H1 (cell line): ENCODE results near the gene MYO15A. TPM values are rescaled to one million over a fixed set of nuclear protein-coding genes. Genes with fewer than 3 reads are reported as not detected.

Experiments
- CTCF ChIA-PET: fragments of 300-600 bp; sonication (Branson Sonifier 250); formaldehyde crosslinking; loops from one replicate; lab custom pipeline; 2021; ENCODE audit not compliant: partially characterized antibody; lab: Charles Lee
- POLR2A ChIA-PET: fragments of 300-600 bp; sonication (Branson Sonifier 250); formaldehyde crosslinking; loops from one replicate; lab custom pipeline; 2021; ENCODE audit warnings: inconsistent platforms; ENCODE audit not compliant: partially characterized antibody; lab: Charles Lee
- DNase-seq, 2 experiments: peaks; one replicate each; pipeline versions ENCODE4 v3.0.0 to v3.0.0-alpha.2; 2010 to 2022; ENCODE audit warnings: low spot score in 2 of 2, low read depth in 1 of 2, mixed read lengths in 1 of 2
- FAIRE-seq: peaks from 2 replicates; lab custom pipeline; 2011; peaks lifted over from hg19 to GRCh38; lab: Jason Lieb, UNC
- H2AFZ ChIP-seq: 2 replicates; pipeline ENCODE4 v1.8.1; 2012; ENCODE audit warnings: low read length, inconsistent platforms
- H2AK5ac ChIP-seq: 2 replicates; pipeline ENCODE4 v1.6.1; 2013; ENCODE audit warnings: low read depth, low read length
- H2BK120ac ChIP-seq: replicated peaks from 2 replicates; pipeline ENCODE3; 2013; ENCODE audit warnings: low read depth, low read length, inconsistent platforms
- H2BK12ac ChIP-seq: 2 replicates; pipeline ENCODE4 v1.6.1; 2013; ENCODE audit warnings: low read depth, low read length
- H2BK15ac ChIP-seq: 2 replicates; pipeline ENCODE4 v1.6.1; 2013; ENCODE audit warnings: low read length
- H2BK20ac ChIP-seq: 2 replicates; pipeline ENCODE4 v1.6.1; 2013; ENCODE audit warnings: low read length
- H2BK5ac ChIP-seq: 2 replicates; pipeline ENCODE4 v1.6.1; 2013; ENCODE audit warnings: low read depth, low read length
- H3K14ac ChIP-seq: 2 replicates; pipeline ENCODE4 v1.6.1; 2013; ENCODE audit warnings: inconsistent platforms; ENCODE audit not compliant: insufficient read length
- H3K18ac ChIP-seq: 2 replicates; pipeline ENCODE4 v1.6.1; 2013; ENCODE audit warnings: low read length; ENCODE audit errors: extremely low read depth
- H3K23ac ChIP-seq: 2 replicates; pipeline ENCODE4 v1.6.1; 2013; ENCODE audit warnings: inconsistent platforms; ENCODE audit not compliant: insufficient read length
- H3K23me2 ChIP-seq: 2 replicates; pipeline ENCODE4 v1.6.1; 2013; ENCODE audit warnings: low read depth, low read length
- H3K27ac ChIP-seq: 2 replicates; pipeline ENCODE4 v1.6.1; 2011; ENCODE audit warnings: low read depth, low read length, inconsistent platforms
- H3K27me3 ChIP-seq, 4 experiments: replicated peaks in 1 of 4; 1 replicate in 1 of 4; 2 replicates in 3 of 4; pipeline versions ENCODE4 v1.6.1 to v1.8.1; 2011 to 2013; ENCODE audit warnings: low read length in 3 of 4, mild to moderate bottlenecking in 3 of 4, inconsistent platforms in 2 of 4, mixed read lengths in 2 of 4, moderate library complexity in 1 of 4; ENCODE audit not compliant: control insufficient read depth in 3 of 4, insufficient read depth in 3 of 4; ENCODE audit errors: extremely low read depth in 1 of 4
- H3K36me3 ChIP-seq, 4 experiments: 2 replicates each; pipeline versions ENCODE4 v1.6.1 to v1.8.1; 2011 to 2013; ENCODE audit warnings: mild to moderate bottlenecking in 4 of 4, low read length in 3 of 4, moderate library complexity in 2 of 4, control low read depth in 1 of 4, inconsistent platforms in 1 of 4; ENCODE audit not compliant: insufficient read depth in 4 of 4, control insufficient read depth in 2 of 4
- H3K4ac ChIP-seq: replicated peaks from 2 replicates; pipeline ENCODE3; 2013; ENCODE audit warnings: low read length, low read depth, mixed read lengths, inconsistent platforms; ENCODE audit not compliant: insufficient read length
- H3K4me1 ChIP-seq, 4 experiments: replicated peaks in 1 of 4; 1 replicate in 1 of 4; 2 replicates in 3 of 4; pipeline versions ENCODE4 v1.6.1 to v1.8.1; 2011 to 2013; ENCODE audit warnings: low read length in 3 of 4, inconsistent platforms in 2 of 4, mixed read lengths in 1 of 4; ENCODE audit not compliant: insufficient read depth in 4 of 4, control insufficient read depth in 3 of 4
- H3K4me2 ChIP-seq, 2 experiments: 2 replicates each; pipeline versions ENCODE4 v1.6.1 to v1.8.1; 2011 to 2013; ENCODE audit warnings: low read depth in 2 of 2, low read length in 2 of 2, control low read depth in 1 of 2, inconsistent platforms in 1 of 2, mild to moderate bottlenecking in 1 of 2; ENCODE audit not compliant: insufficient read depth in 1 of 2
- H3K4me3 ChIP-seq, 4 experiments: fragments of 200-600, 300-600 bp in 1 of 4; sonication (generic), shearing (Covaris generic), sonication (Bioruptor Twin) in 1 of 4; 2 replicates each; pipeline versions ENCODE4 v1.5.1 to v1.8.1; 2011 to 2016; ENCODE audit warnings: low read length in 4 of 4, low read depth in 3 of 4, control low read depth in 2 of 4, inconsistent platforms in 2 of 4, mild to moderate bottlenecking in 2 of 4, mixed read lengths in 1 of 4, moderate library complexity in 1 of 4; ENCODE audit not compliant: insufficient read depth in 2 of 4; ENCODE audit errors: extremely low read depth in 1 of 4
- H3K56ac ChIP-seq: replicated peaks from 2 replicates; pipeline ENCODE3; 2013; ENCODE audit warnings: low read depth, mild to moderate bottlenecking, mixed read lengths, low read length, inconsistent platforms; ENCODE audit not compliant: insufficient read length
- H3K79me1 ChIP-seq: 2 replicates; pipeline ENCODE4 v1.6.1; 2013; ENCODE audit warnings: low read depth, low read length, control low read depth
- H3K79me2 ChIP-seq, 2 experiments: 2 replicates each; pipeline versions ENCODE4 v1.6.1 to v1.8.1; 2012 to 2013; ENCODE audit warnings: low read length in 2 of 2, mild to moderate bottlenecking in 2 of 2, inconsistent platforms in 1 of 2; ENCODE audit not compliant: insufficient read depth in 2 of 2, control insufficient read depth in 1 of 2
- H3K9ac ChIP-seq, 4 experiments: replicated peaks in 1 of 4; 1 replicate in 1 of 4; 2 replicates in 3 of 4; pipeline versions ENCODE4 v1.6.1 to v1.8.1; 2011 to 2013; ENCODE audit warnings: low read depth in 3 of 4, low read length in 3 of 4, control low read depth in 2 of 4, mild to moderate bottlenecking in 2 of 4, moderate library complexity in 2 of 4, inconsistent platforms in 1 of 4; ENCODE audit errors: extremely low read depth in 1 of 4
- H3K9me3 ChIP-seq, 2 experiments: 2 replicates each; pipeline versions ENCODE4 v1.6.1 to v1.8.1; 2012 to 2013; ENCODE audit warnings: mild to moderate bottlenecking in 2 of 2, moderate library complexity in 2 of 2, control low read depth in 1 of 2, inconsistent platforms in 1 of 2, low read depth in 1 of 2, low read length in 1 of 2, mixed read lengths in 1 of 2; ENCODE audit not compliant: insufficient read depth in 2 of 2
- H4K20me1 ChIP-seq, 2 experiments: replicated peaks in 1 of 2; 2 replicates each; pipeline versions ENCODE3 to v1.8.1; 2011 to 2013; ENCODE audit warnings: inconsistent platforms in 2 of 2, low read length in 2 of 2, mild to moderate bottlenecking in 1 of 2; ENCODE audit not compliant: insufficient read depth in 2 of 2, control insufficient read depth in 1 of 2
- H4K5ac ChIP-seq: 2 replicates; pipeline ENCODE4 v1.6.1; 2013; ENCODE audit warnings: low read length, low read depth, mixed read lengths, inconsistent platforms; ENCODE audit not compliant: insufficient read length
- H4K8ac ChIP-seq: 2 replicates; pipeline ENCODE4 v1.8.0; 2013; ENCODE audit warnings: mild to moderate bottlenecking, moderate library complexity, low read length, inconsistent platforms; ENCODE audit not compliant: insufficient read depth; ENCODE audit errors: extremely low read depth
- H4K91ac ChIP-seq: replicated peaks from 2 replicates; pipeline ENCODE3; 2013; ENCODE audit warnings: low read length, mixed read lengths, inconsistent platforms; ENCODE audit not compliant: insufficient read length
- CBX8 ChIP-seq: fragments of 300-800, 300-1000 bp; sonication (generic); IDR thresholded peaks from 2 replicates; pipeline ENCODE4 v1.7.1; 2016; ENCODE audit warnings: low read depth, low read length, borderline replicate concordance
- POLR2A ChIP-seq, 2 experiments: IDR thresholded peaks; 1 replicate in 1 of 2; 2 replicates in 1 of 2; pipeline ENCODE4 v1.6.1; 2011; ENCODE audit warnings: low read depth in 2 of 2, low read length in 2 of 2, mild to moderate bottlenecking in 2 of 2; ENCODE audit errors: control extremely low read depth in 1 of 2
- RAD21 ChIP-seq, 2 experiments: IDR thresholded peaks in 1 of 2; conservative IDR thresholded peaks in 1 of 2; 2 replicates each; pipeline ENCODE4 v1.6.1; 2011; ENCODE audit warnings: low read depth in 2 of 2, low read length in 2 of 2, improper control_type of control experiment in 1 of 2, inconsistent platforms in 1 of 2, mild to moderate bottlenecking in 1 of 2, moderate library complexity in 1 of 2
- RFX5 ChIP-seq: IDR thresholded peaks from 2 replicates; pipeline ENCODE4 v1.6.1; 2011; ENCODE audit warnings: low read depth, low read length, improper control_type of control experiment, borderline replicate concordance
- RXRA ChIP-seq: IDR thresholded peaks from 2 replicates; pipeline ENCODE4 v1.6.1; 2011; ENCODE audit warnings: low read depth, mild to moderate bottlenecking, low read length, moderate library complexity; ENCODE audit not compliant: insufficient read depth
- SAP30 ChIP-seq: fragments of 300-600 bp; sonication (generic); IDR thresholded peaks from 2 replicates; pipeline ENCODE4 v1.7.1; 2012; ENCODE audit warnings: low read length, moderate library complexity, mild to moderate bottlenecking, inconsistent platforms; ENCODE audit not compliant: insufficient read depth, insufficient replicate concordance
- SIN3A ChIP-seq, 2 experiments: IDR thresholded peaks in 1 of 2; conservative IDR thresholded peaks in 1 of 2; 2 replicates each; pipeline ENCODE4 v1.6.1; 2011 to 2012; ENCODE audit warnings: low read length in 2 of 2, improper control_type of control experiment in 1 of 2, low read depth in 1 of 2, mild to moderate bottlenecking in 1 of 2
- SP1 ChIP-seq: IDR thresholded peaks from 2 replicates; pipeline ENCODE4 v1.6.1; 2011; ENCODE audit warnings: low read depth, low read length
- SP2 ChIP-seq: IDR thresholded peaks from 2 replicates; pipeline ENCODE4 v1.6.1; 2012; ENCODE audit warnings: mild to moderate bottlenecking, low read length, inconsistent platforms
- SRF ChIP-seq: IDR thresholded peaks from 2 replicates; pipeline ENCODE4 v1.6.1; 2011; ENCODE audit warnings: mild to moderate bottlenecking, low read depth, low read length, moderate library complexity
- TAF1 ChIP-seq: IDR thresholded peaks from 2 replicates; pipeline ENCODE4 v1.6.1; 2011; ENCODE audit warnings: mild to moderate bottlenecking, low read depth, low read length
- WGBS, 2 experiments: shearing (Covaris generic) in 1 of 2; methylation state at CpG; one replicate each; pipeline versions ENCODE4 v1.1.6 to v1.1.7; 2013 to 2015; ENCODE audit warnings: low lambda C conversion rate in 2 of 2, mixed read lengths in 2 of 2, inconsistent platforms in 1 of 2, low coverage in 1 of 2, missing lambda C conversion rate in 1 of 2; ENCODE audit not compliant: insufficient replicate concordance in 2 of 2, insufficient coverage in 1 of 2, insufficient read length in 1 of 2; ENCODE audit errors: extremely low coverage in 1 of 2, missing lambda C conversion rate in 1 of 2; 5-methylcytosine and 5-hydroxymethylcytosine counted together
- polyA plus RNA-seq, 7 experiments: library from polyadenylated mRNA; depleted of rRNA in 3 of 7; stranded (reverse) in 5 of 7; unstranded in 2 of 7; fragments of >200 nt in 5 of 7; fragments of 200-250 nt in 2 of 7; gene quantifications; 1 replicate in 5 of 7; 2 replicates in 1 of 7; 4 replicates in 1 of 7; pipeline versions ENCODE4 v1.2.1 to v1.2.3, GENCODE V29; 2011 to 2013; ENCODE audit warnings: missing spikeins in 2 of 7, mixed read lengths in 2 of 7
- total RNA-seq: library from RNA; stranded (reverse); fragmentation: NEBNext Ultra II Directional; extraction: Animal tissue kit (Norgen Biotek cat#: 25700); gene quantifications from 2 replicates; pipeline ENCODE4 v1.2.1, GENCODE V29; 2021
- TF ChIP-seq, protein P1 (sequence below): IDR thresholded peaks from 2 replicates; pipeline ENCODE4 v1.6.1; 2012; ENCODE audit warnings: low read length, inconsistent platforms

MYO15A gene
- total and polyA plus RNA-seq, 2 of the 8 experiments (the other 6 are each of a cell fraction or from before 2014, with no cell fraction given), result 1.6 to 4.2 TPM

GRCh38 chr17:18177722-18178121 is 69.2 kb downstream of the MYO15A start:
- no peak overlapping the region for H3K4me2 ChIP-seq
- H3K18ac ChIP-seq, result no peak overlapping the region
- H3K27ac ChIP-seq, result no peak overlapping the region
- no peak overlapping the region; the same call in 1 of the 2 replicates for H4K8ac ChIP-seq
- CTCF ChIA-PET, result interaction anchor here (1.0 to 4.4 kb wide), 6 partner anchors 10 to 37 kb away, joined by 3 to 17 read pairs (median 4); no protein-coding TSS in a partner anchor
- no peaks in the 10 kb centered on the region for H3K79me1 ChIP-seq
- peaks cover 4% of the 10 kb centered on the region for H3K23me2 ChIP-seq
- H4K91ac ChIP-seq, result no peak overlapping the region
- H2BK12ac ChIP-seq, result no peak overlapping the region
- no peaks in the 10 kb centered on the region for H4K20me1 ChIP-seq
- H3K14ac ChIP-seq, result no peak overlapping the region
- H2AFZ ChIP-seq, result no peak overlapping the region
- 93% methylated on average over 8 of the region's 8 CpGs; no CpG with 5 or more reads in 1 of the 2 experiments for WGBS, 2 experiments
- peaks cover 0 to 4% (median 3%) of the 10 kb centered on the region in 4 experiments; a peak in 3 of 7 replicates for H3K4me1 ChIP-seq
- POLR2A ChIA-PET, result interaction anchor here (1.1 kb wide), 1 partner anchor 89 kb away, joined by 3 read pairs; no protein-coding TSS in a partner anchor
- H3K56ac ChIP-seq, result no peak overlapping the region
- no peak overlapping the region for H2AK5ac ChIP-seq
- H3K9ac ChIP-seq, result peak overlapping the region in 1 of 4 experiments; percentile 21; a peak in 1 of 7 replicates
- H3K4me3 ChIP-seq, result no peak overlapping the region
- FAIRE-seq, result no peak
- H3K27me3 ChIP-seq, result no peaks in the 10 kb centered on the region; a peak in 1 of 7 replicates
- no peak for DNase-seq
- H4K5ac ChIP-seq, result no peak overlapping the region
- H3K4ac ChIP-seq, result no peak overlapping the region
- H3K79me2 ChIP-seq, result no peaks in the 10 kb centered on the region
- H3K36me3 ChIP-seq, result no peaks in the 10 kb centered on the region
- H3K9me3 ChIP-seq, result no peaks in the 10 kb centered on the region
- H2BK120ac ChIP-seq, result no peak overlapping the region
- H3K23ac ChIP-seq, result no peak overlapping the region
- H2BK20ac ChIP-seq, result no peak overlapping the region
- no peak overlapping the region for H2BK15ac ChIP-seq
- H2BK5ac ChIP-seq, result no peak overlapping the region
- TF ChIP-seq SRF (no peak), TAF1 (no peak), SP2 (no peak), RFX5 (no peak), SIN3A (conservative IDR thresholded peaks at IDR 0.05 in 1 of 2, IDR thresholded peaks at IDR 0.05 in 1 of 2; ENCODE audit: low read depth in 1 of 2, low read length in 2 of 2) (no peak), CBX8 (no peak), SAP30 (no peak), SP1 (no peak), POLR2A (IDR thresholded peaks at IDR 0.05; ENCODE audit: control extremely low read depth in 1 of 2, low read depth in 2 of 2, low read length in 2 of 2) (no peak), RXRA (no peak), RAD21 (IDR thresholded peaks at IDR 0.05 in 1 of 2, conservative IDR thresholded peaks at IDR 0.05 in 1 of 2; ENCODE audit: low read depth in 2 of 2, low read length in 2 of 2) (no peak)
- TF ChIP-seq, protein P1, sequence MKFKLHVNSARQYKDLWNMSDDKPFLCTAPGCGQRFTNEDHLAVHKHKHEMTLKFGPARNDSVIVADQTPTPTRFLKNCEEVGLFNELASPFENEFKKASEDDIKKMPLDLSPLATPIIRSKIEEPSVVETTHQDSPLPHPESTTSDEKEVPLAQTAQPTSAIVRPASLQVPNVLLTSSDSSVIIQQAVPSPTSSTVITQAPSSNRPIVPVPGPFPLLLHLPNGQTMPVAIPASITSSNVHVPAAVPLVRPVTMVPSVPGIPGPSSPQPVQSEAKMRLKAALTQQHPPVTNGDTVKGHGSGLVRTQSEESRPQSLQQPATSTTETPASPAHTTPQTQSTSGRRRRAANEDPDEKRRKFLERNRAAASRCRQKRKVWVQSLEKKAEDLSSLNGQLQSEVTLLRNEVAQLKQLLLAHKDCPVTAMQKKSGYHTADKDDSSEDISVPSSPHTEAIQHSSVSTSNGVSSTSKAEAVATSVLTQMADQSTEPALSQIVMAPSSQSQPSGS, result no peak
